Naive thymus-derived CD4-positive, alpha-beta T cell (primary cell): ENCODE measurements around the gene KSR1. TPM values are rescaled to one million over a fixed set of nuclear protein-coding genes. Genes with fewer than 3 reads are reported as not detected.

ENCODE experiments used
- ATAC-seq: fragments of 150-1000 bp; cut with Tn5 transposase; 2 replicates; pipeline ENCODE4 v1.10.0; 2021; ENCODE audit warnings: mild to moderate bottlenecking, moderate library complexity
- CTCF ChIA-PET: fragments of 350-600 bp; sonication (Branson Sonifier 250); formaldehyde crosslinking; loops from one replicate; lab custom pipeline; 2021; ENCODE audit warnings: antibody characterized with exemption; lab: Charles Lee
- POLR2A ChIA-PET: fragments of 350-600 bp; sonication (Branson Sonifier 250); formaldehyde crosslinking; loops from one replicate; lab custom pipeline; 2021; ENCODE audit warnings: antibody characterized with exemption, inconsistent platforms; lab: Charles Lee
- DNase-seq, 9 donors: peaks; one replicate each; pipeline versions ENCODE4 v3.0.0 to v3.0.0-alpha.2; 2020 to 2022; ENCODE audit warnings: mixed read lengths in 1 of 9
- H3K27ac ChIP-seq: one replicate; pipeline ENCODE4 v1.7.0; 2013; ENCODE audit warnings: mild to moderate bottlenecking, low read depth, low read length, moderate library complexity
- H3K27me3 ChIP-seq, 2 donors: one replicate each; pipeline ENCODE4 v1.7.0; 2013; ENCODE audit warnings: low read length in 2 of 2, mild to moderate bottlenecking in 2 of 2, moderate library complexity in 2 of 2; ENCODE audit not compliant: control insufficient read depth in 2 of 2, insufficient read depth in 2 of 2
- H3K36me3 ChIP-seq, 3 experiments: 1 replicate in 2 of 3; 2 replicates in 1 of 3; pipeline ENCODE4 v1.7.0; 2013; ENCODE audit warnings: low read length in 3 of 3, mild to moderate bottlenecking in 3 of 3, moderate library complexity in 1 of 3; ENCODE audit not compliant: insufficient read depth in 3 of 3, control insufficient read depth in 2 of 3
- H3K4me1 ChIP-seq, 2 donors: one replicate each; pipeline ENCODE4 v1.7.0; 2013; ENCODE audit warnings: low read length in 2 of 2, mild to moderate bottlenecking in 2 of 2, moderate library complexity in 1 of 2; ENCODE audit not compliant: control insufficient read depth in 2 of 2, insufficient read depth in 2 of 2
- H3K4me3 ChIP-seq: 2 replicates; pipeline ENCODE4 v1.7.0; 2013; ENCODE audit warnings: mild to moderate bottlenecking, low read length
- H3K9me3 ChIP-seq, 3 experiments: 1 replicate in 2 of 3; 2 replicates in 1 of 3; pipeline ENCODE4 v1.7.0; 2013; ENCODE audit warnings: low read length in 3 of 3; ENCODE audit not compliant: control insufficient read depth in 2 of 3
- H3K27ac Mint-ChIP-seq, 9 donors: one replicate each; pipeline ENCODE4 v1.8.0; 2020 to 2022; ENCODE audit warnings: mixed read lengths in 9 of 9, mild to moderate bottlenecking in 8 of 9, moderate library complexity in 5 of 9, inconsistent platforms in 2 of 9
- H3K27me3 Mint-ChIP-seq, 5 donors: one replicate each; pipeline ENCODE4 v1.8.0; 2021 to 2022; ENCODE audit warnings: mixed read lengths in 5 of 5, mild to moderate bottlenecking in 1 of 5
- H3K36me3 Mint-ChIP-seq, 5 donors: one replicate each; pipeline ENCODE4 v1.8.0; 2020 to 2022; ENCODE audit warnings: mixed read lengths in 5 of 5, mild to moderate bottlenecking in 3 of 5, inconsistent platforms in 1 of 5
- H3K4me1 Mint-ChIP-seq, 7 donors: one replicate each; pipeline ENCODE4 v1.8.0; 2020 to 2022; ENCODE audit warnings: mixed read lengths in 7 of 7, mild to moderate bottlenecking in 3 of 7, inconsistent platforms in 1 of 7
- H3K4me3 Mint-ChIP-seq, 10 donors: one replicate each; pipeline ENCODE4 v1.8.0; 2020 to 2022; ENCODE audit warnings: mild to moderate bottlenecking in 10 of 10, mixed read lengths in 10 of 10, moderate library complexity in 6 of 10, inconsistent platforms in 2 of 10
- H3K9me3 Mint-ChIP-seq, 11 donors: one replicate each; pipeline ENCODE4 v1.8.0; 2020 to 2022; ENCODE audit warnings: mixed read lengths in 11 of 11, mild to moderate bottlenecking in 4 of 11, inconsistent platforms in 1 of 11, moderate library complexity in 1 of 11
- intact Hi-C, 2 donors: fragments of 100-400 bp; cut with micrococcal nuclease; formaldehyde crosslinking; loops; one replicate each; pipeline ENCODE4 v1.15.1; 2023
- polyA plus RNA-seq, 2 donors: library from polyadenylated mRNA; unstranded; fragments of 300-500 nt; fragmentation: Illumina TruSeq; gene quantifications; one replicate each; pipeline ENCODE4 v1.2.3, GENCODE V29; 2021
- total RNA-seq, 6 experiments: library from RNA in 5 of 6; stranded (reverse) in 5 of 6; gene quantifications; 1 replicate in 5 of 6; 2 replicates in 1 of 6; pipeline ENCODE4 v1.2.3 and lab custom pipeline; 2021 to 2026

KSR1 gene
- total and polyA plus RNA-seq, 7 experiments from 2014 or later, result 0.52 to 96.4 (median 23.3) TPM

- Mint-ChIP-seq H3K9me3 (no peaks in the 10 kb centered on the region), H3K4me3 (peak overlapping the region in 1 of 10 donors; percentile 42), H3K36me3 (peaks cover 0 to 6% (median 0%) of the 10 kb centered on the region in 5 donors), H3K4me1 (peaks cover 8 to 80% (median 20%) of the 10 kb centered on the region in 7 donors), H3K27me3 (no peaks in the 10 kb centered on the region), H3K27ac (no peak overlapping the region)
- ATAC-seq, result no peak
- ChIA-PET CTCF (interaction anchor here (0.7 to 1.0 kb wide), 2 partner anchors 17 to 78 kb away, joined by 3 read pairs; no protein-coding TSS in a partner anchor), POLR2A (no interaction called here)
- Histone ChIP-seq H3K27me3 (no peaks in the 10 kb centered on the region), H3K4me3 (no peak overlapping the region), H3K36me3 (no peaks in the 10 kb centered on the region), H3K4me1 (no peaks in the 10 kb centered on the region), H3K9me3 (no peaks in the 10 kb centered on the region), H3K27ac (no peak overlapping the region)
- no peak for DNase-seq
- intact Hi-C loops, result no loop called here
These were observed 65.2 kb downstream of the KSR1 start for GRCh38 chr17:27521281-27522027.

- intact Hi-C loops, result no loop called here
- CTCF ChIA-PET, result interaction anchor here (1.0 kb wide), 1 partner anchor 78 kb away, joined by 3 read pairs; no protein-coding TSS in a partner anchor
- H3K4me1 Mint-ChIP-seq, result peaks cover 13 to 87% (median 25%) of the 10 kb centered on the region in 7 donors
These were observed 65.9 kb downstream of the KSR1 start for GRCh38 chr17:27522028-27522635.

GRCh38 chr17:27523712-27524111 lies 67.5 kb downstream of the KSR1 start:
- Mint-ChIP-seq H3K4me1 (peaks cover 13 to 90% (median 25%) of the 10 kb centered on the region in 7 donors), H3K36me3 (peaks cover 0 to 8% (median 0%) of the 10 kb centered on the region in 5 donors), H3K27me3 (no peaks in the 10 kb centered on the region), H3K4me3 (no peak overlapping the region), H3K27ac (peak overlapping the region in 1 of 9 donors; percentile 31), H3K9me3 (no peaks in the 10 kb centered on the region)
- Histone ChIP-seq H3K9me3 (no peaks in the 10 kb centered on the region), H3K27ac (no peak overlapping the region), H3K4me1 (no peaks in the 10 kb centered on the region), H3K36me3 (no peaks in the 10 kb centered on the region), H3K27me3 (no peaks in the 10 kb centered on the region), H3K4me3 (no peak overlapping the region)
- CTCF ChIA-PET, result interaction anchor here (0.7 kb wide), 1 partner anchor 52 kb away, joined by 3 read pairs; no protein-coding TSS in a partner anchor
- DNase-seq (no peak), ATAC-seq (no peak)
- intact Hi-C loops, result no loop called here
- POLR2A ChIA-PET, result interaction anchor here (0.7 kb wide), 1 partner anchor 21 kb away, joined by 3 read pairs; no protein-coding TSS in a partner anchor

More at GRCh38 chr17:27522028-27522635, 65.9 kb downstream of the KSR1 start:
- Histone ChIP-seq H3K27ac (no peak overlapping the region), H3K4me1 (no peaks in the 10 kb centered on the region), H3K27me3 (no peaks in the 10 kb centered on the region), H3K36me3 (no peaks in the 10 kb centered on the region), H3K9me3 (no peaks in the 10 kb centered on the region), H3K4me3 (no peak overlapping the region)
- POLR2A ChIA-PET, result no interaction called here
- Mint-ChIP-seq H3K36me3 (peaks cover 0 to 8% (median 0%) of the 10 kb centered on the region in 5 donors), H3K27me3 (no peaks in the 10 kb centered on the region), H3K4me3 (no peak overlapping the region), H3K9me3 (no peaks in the 10 kb centered on the region), H3K27ac (no peak overlapping the region)
- DNase-seq (no peak), ATAC-seq (no peak)

GRCh38 chr17:27524594-27524993 lies 68.3 kb downstream of the KSR1 start:
- H3K27ac Mint-ChIP-seq, result no peak overlapping the region
- ATAC-seq (no peak), DNase-seq (no peak)
- H3K4me3 Mint-ChIP-seq, result peak overlapping the region in 1 of 10 donors; percentile 16
- no peaks in the 10 kb centered on the region for H3K9me3 Mint-ChIP-seq
- no peaks in the 10 kb centered on the region for H3K4me1 ChIP-seq
- peaks cover 0 to 8% (median 0%) of the 10 kb centered on the region in 5 donors for H3K36me3 Mint-ChIP-seq
- peaks cover 13 to 89% (median 29%) of the 10 kb centered on the region in 7 donors for H3K4me1 Mint-ChIP-seq
- H3K9me3 ChIP-seq, result no peaks in the 10 kb centered on the region
- CTCF ChIA-PET, result no interaction called here
- POLR2A ChIA-PET, result no interaction called here
- no peaks in the 10 kb centered on the region for H3K36me3 ChIP-seq
- no peak overlapping the region for H3K27ac ChIP-seq
- no peaks in the 10 kb centered on the region for H3K27me3 ChIP-seq
- no peaks in the 10 kb centered on the region for H3K27me3 Mint-ChIP-seq
- intact Hi-C loops, result no loop called here
- H3K4me3 ChIP-seq, result no peak overlapping the region

GRCh38 chr17:27525316-27525715 lies 69.1 kb downstream of the KSR1 start:
- H3K4me1 ChIP-seq, result no peaks in the 10 kb centered on the region
- ChIA-PET CTCF (no interaction called here), POLR2A (no interaction called here)
- H3K36me3 ChIP-seq, result no peaks in the 10 kb centered on the region
- peaks cover 13 to 89% (median 31%) of the 10 kb centered on the region in 7 donors for H3K4me1 Mint-ChIP-seq
- H3K36me3 Mint-ChIP-seq, result peaks cover 0 to 8% (median 0%) of the 10 kb centered on the region in 5 donors
- no peaks in the 10 kb centered on the region for H3K27me3 ChIP-seq
- no peak overlapping the region for H3K27ac ChIP-seq
- H3K9me3 ChIP-seq, result no peaks in the 10 kb centered on the region
- no peak overlapping the region for H3K4me3 ChIP-seq
- DNase-seq, result no peak
- intact Hi-C loops, result no loop called here
- ATAC-seq, result no peak
- H3K9me3 Mint-ChIP-seq, result no peaks in the 10 kb centered on the region
- no peak overlapping the region for H3K4me3 Mint-ChIP-seq
- H3K27ac Mint-ChIP-seq, result no peak overlapping the region
- H3K27me3 Mint-ChIP-seq, result no peaks in the 10 kb centered on the region

- ChIA-PET CTCF (no interaction called here), POLR2A (no interaction called here)
- H3K4me3 Mint-ChIP-seq, result peak overlapping the region in 6 of 10 donors; percentile 35 to 74 (median 51)
- Histone ChIP-seq H3K4me1 (no peaks in the 10 kb centered on the region), H3K27me3 (no peaks in the 10 kb centered on the region), H3K36me3 (no peaks in the 10 kb centered on the region), H3K4me3 (no peak overlapping the region), H3K9me3 (no peaks in the 10 kb centered on the region), H3K27ac (no peak overlapping the region)
- H3K27me3 Mint-ChIP-seq, result no peaks in the 10 kb centered on the region
- no peaks in the 10 kb centered on the region for H3K9me3 Mint-ChIP-seq
- DNase-seq (no peak), ATAC-seq (no peak)
- intact Hi-C loops, result loop anchor here in 1 of 2 donors (1.0 to 2.0 kb wide), 2 partner anchors 52 to 71 kb away; no protein-coding TSS in a partner anchor
- peaks cover 0 to 8% (median 0%) of the 10 kb centered on the region in 5 donors for H3K36me3 Mint-ChIP-seq
- peaks cover 13 to 91% (median 31%) of the 10 kb centered on the region in 7 donors for H3K4me1 Mint-ChIP-seq
- peak overlapping the region in 4 of 9 donors; percentile 12 to 74 (median 57) for H3K27ac Mint-ChIP-seq
These were observed 69.8 kb downstream of the KSR1 start for GRCh38 chr17:27525836-27526603.
